ENCODE measurements around the gene KCNB1. TPM values are rescaled to one million over a fixed set of nuclear protein-coding genes. Genes with fewer than 3 reads are reported as not detected.

Gene KCNB1
- total RNA-seq (1 to 10 TPM in 8 of 10 donors, under 1 TPM in 2; 0.64 to 4.2 (median 1.2) TPM), polyA plus RNA-seq (under 1 TPM; 0.80 to 0.99 TPM)
- long read RNA-seq, donor 1, full-length matches to known transcripts = 1 of 2 reads
- long read RNA-seq, donor 1, partial matches to known transcripts = 0 of 2 reads
- long read RNA-seq, donor 1, other reads (novel, unspliced or antisense) = 1 of 2 reads
- long read RNA-seq, donor 2, full-length matches to known transcripts = 2 of 8 reads
- long read RNA-seq, donor 2, partial matches to known transcripts = 0 of 8 reads
- long read RNA-seq, donor 2, other reads (novel, unspliced or antisense) = 6 of 8 reads
- long read RNA-seq, donor 3, partial matches to known transcripts = 0 of 1 reads
- long read RNA-seq, donor 3, other reads (novel, unspliced or antisense) = 1 of 1 reads

DNA sequence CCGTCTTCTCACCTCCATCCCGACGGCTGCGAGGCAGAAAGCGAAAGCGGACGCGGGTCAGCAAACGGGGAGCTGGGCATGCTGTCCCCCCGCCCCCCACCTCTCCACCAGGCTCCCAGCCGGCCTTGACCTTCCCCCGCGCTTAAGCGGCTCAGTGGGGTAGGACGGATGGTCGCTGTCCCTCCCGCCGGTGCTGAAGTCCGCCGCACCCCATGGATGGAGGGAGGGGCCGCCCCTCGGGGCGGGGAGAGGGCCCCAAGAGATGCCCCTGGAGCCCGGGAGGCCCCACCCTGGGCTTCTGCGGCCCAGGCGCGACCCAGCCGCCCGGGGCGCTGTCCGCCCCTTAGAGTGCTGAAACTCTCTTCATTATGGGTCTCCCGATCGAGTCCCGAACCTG, at the start of gene KCNB1:
Gene KCNB1, minus strand, starts transcription at position 48 of the 397 bp plus-strand sequence. CDS start 188 bp downstream, outside the sequence.
- intact Hi-C loops (cut with DNase I) = loop anchor here in 7 of 10 donors (1.0 to 10.0 kb wide), 7 partner anchors 35 to 148 kb away; no protein-coding TSS in a partner anchor
- peak within 1 kb of the TSS in 9 of 10 donors; percentile 42 to 62 (median 49) for H3K4me3 ChIP-seq
- peaks cover 0 to 61% (median 23%) of the 10 kb centered on the region in 7 donors for H3K27me3 ChIP-seq
- peak; percentile 58 to 60 for DNase-seq
- 1 to 3% methylated on average over 33 to 34 of the region's 34 CpGs for WGBS, 2 donors
- ATAC-seq = peak; percentile 70 to 87 (median 80)
- H3K4me1 ChIP-seq = peaks cover 3 to 25% (median 14%) of the 10 kb centered on the region in 9 donors
- no peak within 1 kb of the TSS for H3K27ac ChIP-seq
- no peaks in the 10 kb centered on the region for H3K36me3 ChIP-seq
- peak in 2 of 9 donors; percentile 7 to 25 for TF ChIP-seq CTCF (IDR thresholded peaks at IDR 0.05)
- H3K9me3 ChIP-seq = no peaks in the 10 kb centered on the region

DNA sequence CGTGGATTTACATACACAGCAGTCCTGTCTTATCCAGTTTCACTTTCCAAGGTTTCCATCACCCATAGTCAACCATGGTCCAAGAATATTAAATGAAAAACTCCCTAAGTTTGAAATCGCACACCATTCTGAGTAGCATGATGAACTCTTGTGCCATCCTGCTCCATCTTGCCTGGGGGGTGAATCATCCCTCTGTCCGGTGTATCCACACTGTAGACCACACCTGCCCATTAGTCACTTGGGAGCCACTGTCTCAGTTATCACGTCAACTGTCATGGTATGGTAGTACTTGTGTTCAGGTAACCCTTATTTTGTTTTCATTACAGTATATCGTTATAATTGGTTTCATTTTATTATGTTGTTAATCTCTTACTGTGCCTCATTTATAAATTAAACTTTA, 47.0 kb upstream of the KCNB1 start:
- DNase-seq = no peak
- intact Hi-C loops (cut with DNase I) = no loop called here
- Histone ChIP-seq H3K4me1 (peaks cover 0 to 2% (median 0%) of the 10 kb centered on the region in 9 donors), H3K4me3 (no peak overlapping the region), H3K36me3 (peaks cover 0 to 71% (median 0%) of the 10 kb centered on the region in 9 donors), H3K27me3 (no peaks in the 10 kb centered on the region), H3K27ac (no peak overlapping the region), H3K9me3 (no peaks in the 10 kb centered on the region)
- WGBS, 2 donors = 81 to 88% methylated on average over 5 of the region's 5 CpGs
- no peak for ATAC-seq
- TF ChIP-seq CTCF (IDR thresholded peaks at IDR 0.05) = no peak

- no peak for DNase-seq
- no peak overlapping the region for H3K27ac ChIP-seq
These were observed 44.1 kb upstream of the KCNB1 start for GRCh38 chr20:49526568-49526967.

DNA sequence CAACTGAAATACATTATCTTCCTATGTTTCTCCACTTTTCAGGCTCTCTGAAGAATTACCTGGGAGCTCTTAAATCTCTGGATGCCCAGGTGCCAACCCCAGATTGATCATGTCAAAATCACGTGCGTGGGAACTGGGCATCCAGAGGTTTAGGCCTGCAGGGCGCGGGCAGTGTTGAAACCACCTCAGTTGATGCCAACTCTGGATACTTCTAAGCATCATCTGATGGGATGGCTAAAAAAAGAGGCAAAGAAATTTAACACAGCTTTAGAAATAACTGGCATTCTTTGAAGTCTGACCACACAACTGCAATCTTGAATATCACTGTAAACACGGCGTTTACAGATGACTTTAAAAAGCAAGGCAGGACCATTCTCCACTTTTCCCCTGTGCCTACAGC, 43.6 kb upstream of the KCNB1 start:
- 93% methylated on average over 6 of the region's 6 CpGs for WGBS, 2 donors
- intact Hi-C loops (cut with DNase I) = no loop called here
- no peak for ATAC-seq
- no peak for TF ChIP-seq CTCF (IDR thresholded peaks at IDR 0.05)
- Histone ChIP-seq H3K27me3 (no peaks in the 10 kb centered on the region), H3K4me3 (no peak overlapping the region), H3K4me1 (no peaks in the 10 kb centered on the region), H3K9me3 (no peaks in the 10 kb centered on the region), H3K36me3 (peaks cover 0 to 60% (median 0%) of the 10 kb centered on the region in 9 donors), H3K27ac (no peak overlapping the region)
- no peak for DNase-seq

More at GRCh38 chr20:49526568-49526967, 44.1 kb upstream of the KCNB1 start:
- no peak for ATAC-seq
- TF ChIP-seq CTCF (IDR thresholded peaks at IDR 0.05) = no peak
- H3K9me3 ChIP-seq = no peaks in the 10 kb centered on the region
- H3K27me3 ChIP-seq = no peaks in the 10 kb centered on the region
- H3K4me3 ChIP-seq = no peak overlapping the region
- WGBS, 2 donors = 84 to 86% methylated on average over 2 of the region's 2 CpGs
- intact Hi-C loops (cut with DNase I) = no loop called here
- H3K36me3 ChIP-seq = peaks cover 0 to 64% (median 0%) of the 10 kb centered on the region in 9 donors
- no peaks in the 10 kb centered on the region for H3K4me1 ChIP-seq
